ENCODE measurements around the gene ZNF691. TPM values are rescaled to one million over a fixed set of nuclear protein-coding genes. Genes with fewer than 3 reads are reported as not detected.

The ZNF691 gene, protein sequence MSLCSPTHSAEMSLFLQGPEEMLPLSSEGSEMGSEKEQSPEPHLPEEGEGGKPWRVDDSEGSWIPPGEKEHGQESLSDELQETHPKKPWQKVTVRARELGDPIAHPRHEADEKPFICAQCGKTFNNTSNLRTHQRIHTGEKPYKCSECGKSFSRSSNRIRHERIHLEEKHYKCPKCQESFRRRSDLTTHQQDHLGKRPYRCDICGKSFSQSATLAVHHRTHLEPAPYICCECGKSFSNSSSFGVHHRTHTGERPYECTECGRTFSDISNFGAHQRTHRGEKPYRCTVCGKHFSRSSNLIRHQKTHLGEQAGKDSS
- total RNA-seq = 10 to 100 TPM in 3 of 4 donors, 1 to 10 TPM in 1; 4.7 to 24.1 (median 15.2) TPM

- H3K27me3 ChIP-seq = no peaks in the 10 kb centered on the region
- peak; percentile 92 to 96 for DNase-seq
- H3K36me3 ChIP-seq = no peaks in the 10 kb centered on the region
- TF ChIP-seq CTCF (IDR thresholded peaks at IDR 0.05) (peak; percentile 49 to 61 (median 52)), POLR2A (IDR thresholded peaks at IDR 0.05) (peak; percentile 51 to 74)
- intact Hi-C loops (cut with DNase I; ENCODE audit: low total_unique reads) = no loop called here
- peak within 1 kb of the TSS; percentile 92 to 94 for H3K27ac ChIP-seq
- no peaks in the 10 kb centered on the region for H3K9me3 ChIP-seq
- peak within 1 kb of the TSS; percentile 97 to 99 for H3K4me3 ChIP-seq
- H3K4me1 ChIP-seq = no peaks in the 10 kb centered on the region
Observed at GRCh38 chr1:42846257-42847110, at the start of gene ZNF691. TSS of gene ZNF691 (plus strand) at chr1:42846613. CDS start at chr1:42849659, 3,046 bp downstream.

DNA sequence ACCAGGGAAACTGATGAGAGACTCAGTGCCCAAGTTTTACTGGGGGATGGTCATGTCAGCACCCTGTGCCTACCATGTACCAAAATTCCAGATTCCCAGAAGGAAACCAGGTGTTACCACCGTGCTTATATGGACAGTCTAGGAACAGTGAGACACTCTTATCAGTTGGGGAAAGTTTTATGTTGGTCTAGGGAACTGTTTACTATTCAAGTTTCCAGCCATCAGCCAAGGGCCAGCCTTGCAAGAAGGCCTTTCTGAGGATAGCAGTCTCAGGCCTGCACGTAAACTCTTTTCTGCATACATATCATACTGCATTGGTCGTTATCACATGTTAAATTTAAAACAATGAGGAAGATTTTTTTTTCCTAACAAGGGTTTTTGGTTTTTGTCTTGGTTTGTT lies 49.0 kb upstream of the ZNF691 start:
- H3K4me1 ChIP-seq = no peaks in the 10 kb centered on the region
- no peak overlapping the region for H3K27ac ChIP-seq
- no peaks in the 10 kb centered on the region for H3K36me3 ChIP-seq
- DNase-seq = no peak
- intact Hi-C loops (cut with DNase I; ENCODE audit: low total_unique reads) = no loop called here
- no peaks in the 10 kb centered on the region for H3K9me3 ChIP-seq
- no peak overlapping the region for H3K4me3 ChIP-seq
- TF ChIP-seq CTCF (IDR thresholded peaks at IDR 0.05) (no peak), POLR2A (IDR thresholded peaks at IDR 0.05) (no peak)
- H3K27me3 ChIP-seq = no peaks in the 10 kb centered on the region

DNA sequence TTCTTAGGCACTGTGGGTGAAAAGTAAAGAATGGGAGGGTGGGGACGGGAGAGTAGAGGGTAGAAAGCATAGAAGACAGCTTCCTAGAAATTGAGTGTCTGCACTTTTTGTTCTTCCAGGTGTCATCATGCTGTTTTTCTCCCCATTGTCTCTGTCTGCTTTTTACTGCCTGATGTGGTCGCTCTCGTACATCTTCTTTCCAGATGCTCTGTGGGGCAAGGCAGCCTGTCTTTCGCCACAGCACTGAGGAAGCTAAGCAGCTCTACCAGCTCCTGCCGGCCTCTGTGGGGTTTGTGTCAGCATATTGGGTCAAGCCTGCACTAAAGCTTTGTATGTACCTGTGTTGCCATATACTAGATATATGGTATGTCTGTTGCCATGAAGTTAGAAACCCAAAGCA lies 48.4 kb upstream of the ZNF691 start:
- Histone ChIP-seq H3K27ac (no peak overlapping the region), H3K4me1 (no peaks in the 10 kb centered on the region), H3K36me3 (no peaks in the 10 kb centered on the region), H3K27me3 (no peaks in the 10 kb centered on the region), H3K4me3 (no peak overlapping the region), H3K9me3 (no peaks in the 10 kb centered on the region)
- no peak for DNase-seq
- intact Hi-C loops (cut with DNase I; ENCODE audit: low total_unique reads) = no loop called here
- TF ChIP-seq CTCF (IDR thresholded peaks at IDR 0.05) = no peak
- TF ChIP-seq POLR2A (IDR thresholded peaks at IDR 0.05) = no peak

- H3K27ac ChIP-seq = no peak overlapping the region
- H3K27me3 ChIP-seq = no peaks in the 10 kb centered on the region
- no peaks in the 10 kb centered on the region for H3K4me1 ChIP-seq
- H3K36me3 ChIP-seq = no peaks in the 10 kb centered on the region
- no peak for DNase-seq
- H3K4me3 ChIP-seq = no peak overlapping the region
- intact Hi-C loops (cut with DNase I; ENCODE audit: low total_unique reads) = no loop called here
- no peaks in the 10 kb centered on the region for H3K9me3 ChIP-seq
- no peak for TF ChIP-seq CTCF (IDR thresholded peaks at IDR 0.05)
- no peak for TF ChIP-seq POLR2A (IDR thresholded peaks at IDR 0.05)
Observed at GRCh38 chr1:42801832-42802473, 44.5 kb upstream of the ZNF691 start.

Measured in uterus (tissue), 4 donors.